ENCODE measurements around the gene SEMA5B.

Gene SEMA5B

DNA sequence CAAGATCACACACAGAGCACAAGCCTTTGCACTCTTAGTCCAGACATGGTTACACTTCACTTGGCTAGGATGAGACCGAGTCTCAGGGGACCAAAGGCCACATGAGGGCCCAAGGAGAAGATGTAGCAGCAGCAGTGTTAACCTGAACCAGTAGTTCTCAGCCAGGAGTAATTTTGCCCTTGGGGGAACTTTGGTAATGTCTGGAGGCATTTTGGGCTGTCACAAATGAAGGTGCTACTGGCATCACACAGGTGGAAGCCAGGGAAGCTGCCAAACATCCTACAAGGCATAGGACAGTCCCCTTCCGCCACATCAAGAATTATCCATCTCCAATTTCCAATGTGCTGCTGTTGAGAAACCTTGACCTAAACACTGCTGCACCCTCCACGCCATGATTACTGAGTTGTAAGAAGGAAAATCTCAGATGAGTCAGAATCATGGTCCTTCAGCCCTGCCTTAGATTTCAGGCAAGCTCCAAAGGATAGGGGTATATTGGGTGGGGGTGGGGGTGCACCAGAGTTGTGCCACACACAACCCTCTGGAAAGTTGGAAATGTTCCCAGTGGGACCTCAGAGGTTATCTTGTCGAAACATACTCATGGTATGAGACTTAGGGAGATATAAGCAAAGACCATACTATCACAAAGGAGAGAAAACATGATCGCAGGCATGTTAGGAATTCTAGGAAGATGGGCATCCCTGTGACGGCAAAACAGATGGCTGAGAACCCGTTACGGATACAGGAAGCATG is 36.2 kb downstream of the SEMA5B start:
- no peak for TF ChIP-seq CTCF (conservative IDR thresholded peaks at IDR 0.05; ENCODE audit: low read depth, low read length)
- DNase-seq (ENCODE audit: low read depth), result no peak
- no peak overlapping the region for H3K4me3 ChIP-seq (ENCODE audit: low read length)

GRCh38 chr3:122989856-122990575 is 37.5 kb downstream of the SEMA5B start:
- no peak for TF ChIP-seq CTCF (conservative IDR thresholded peaks at IDR 0.05; ENCODE audit: low read depth, low read length)
- no peak overlapping the region for H3K4me3 ChIP-seq (ENCODE audit: low read length)
- DNase-seq (ENCODE audit: low read depth), result no peak

- no peak for TF ChIP-seq CTCF (conservative IDR thresholded peaks at IDR 0.05; ENCODE audit: low read depth, low read length)
- H3K4me3 ChIP-seq (ENCODE audit: low read length), result no peak overlapping the region
- DNase-seq (ENCODE audit: low read depth), result no peak
Observed at GRCh38 chr3:122988508-122988907, 39.1 kb downstream of the SEMA5B start.

DNA sequence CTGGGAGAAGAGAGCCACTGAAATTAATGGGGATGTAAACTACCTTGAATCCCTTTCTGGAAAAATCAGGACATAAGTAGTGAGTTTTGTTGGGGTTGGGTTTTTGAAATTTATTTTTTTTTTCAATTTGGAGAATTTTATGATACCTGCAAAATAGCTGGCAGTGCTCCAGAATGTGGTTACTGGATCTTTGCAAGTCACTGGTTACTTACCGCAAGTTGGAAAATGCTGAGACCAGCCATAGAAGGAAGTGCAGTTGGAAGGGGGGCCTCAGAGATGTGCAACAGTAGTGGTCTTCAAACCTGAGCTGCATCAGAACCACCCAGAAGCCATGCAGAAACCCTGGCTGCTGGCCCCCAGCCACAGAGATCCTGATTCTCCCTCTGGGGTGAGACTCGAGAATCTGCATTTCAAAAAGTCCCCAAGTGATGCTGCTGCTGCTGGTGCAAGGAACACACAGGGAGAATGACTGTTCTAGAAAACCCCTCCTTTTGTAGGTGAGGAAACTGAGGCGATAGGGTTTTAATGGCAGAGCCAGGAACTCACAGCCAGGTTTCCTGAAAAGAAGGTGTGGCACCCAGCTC is 39.7 kb downstream of the SEMA5B start:
- TF ChIP-seq CTCF (conservative IDR thresholded peaks at IDR 0.05; ENCODE audit: low read depth, low read length), result no peak
- no peak overlapping the region for H3K4me3 ChIP-seq (ENCODE audit: low read length)

DNA sequence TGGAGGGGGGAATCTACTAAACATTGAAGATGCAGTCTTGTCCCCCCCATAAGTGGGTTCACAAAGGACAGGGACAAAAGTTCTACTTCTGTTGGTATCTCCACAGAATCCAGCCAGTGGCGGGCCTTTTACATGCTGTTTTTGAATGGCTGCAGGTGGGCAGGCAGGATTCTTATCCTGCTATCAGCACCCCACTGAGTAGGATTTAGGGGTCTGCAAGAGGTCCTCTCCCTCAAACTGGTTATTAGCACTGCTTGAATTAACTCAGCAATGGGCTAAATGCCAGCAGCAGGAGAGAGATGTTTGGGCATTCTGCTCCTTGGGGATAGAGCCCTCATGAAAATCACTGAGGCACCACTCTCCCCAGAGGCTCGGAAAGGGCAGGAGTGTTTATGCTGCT is 40.3 kb downstream of the SEMA5B start:
- no peak overlapping the region for H3K4me3 ChIP-seq (ENCODE audit: low read length)
- TF ChIP-seq CTCF (conservative IDR thresholded peaks at IDR 0.05; ENCODE audit: low read depth, low read length), result no peak
- DNase-seq (ENCODE audit: low read depth), result no peak

More for the DNA sequence above, 39.7 kb downstream of the SEMA5B start:
- DNase-seq (ENCODE audit: low read depth), result no peak

GRCh38 chr3:122986693-122987179 is 40.8 kb downstream of the SEMA5B start:
- TF ChIP-seq CTCF (conservative IDR thresholded peaks at IDR 0.05; ENCODE audit: low read depth, low read length), result no peak

More at GRCh38 chr3:122986693-122987179, 40.8 kb downstream of the SEMA5B start:
- no peak for DNase-seq (ENCODE audit: low read depth)
- H3K4me3 ChIP-seq (ENCODE audit: low read length), result no peak overlapping the region

Data from retinal pigment epithelial cell (primary cell).